NCI-H69 (cell line): ENCODE data around the gene UPP1.
"Not testable (repeated sequence)": the region's sequence is repeated elsewhere in the genome, so short reads cannot be mapped to it uniquely, and the experiment has no call there.

Experiments
- DNase-seq: peaks from one replicate; lab custom pipeline; 2025; lab: John Stamatoyannopoulos, UW

Gene UPP1

DNA sequence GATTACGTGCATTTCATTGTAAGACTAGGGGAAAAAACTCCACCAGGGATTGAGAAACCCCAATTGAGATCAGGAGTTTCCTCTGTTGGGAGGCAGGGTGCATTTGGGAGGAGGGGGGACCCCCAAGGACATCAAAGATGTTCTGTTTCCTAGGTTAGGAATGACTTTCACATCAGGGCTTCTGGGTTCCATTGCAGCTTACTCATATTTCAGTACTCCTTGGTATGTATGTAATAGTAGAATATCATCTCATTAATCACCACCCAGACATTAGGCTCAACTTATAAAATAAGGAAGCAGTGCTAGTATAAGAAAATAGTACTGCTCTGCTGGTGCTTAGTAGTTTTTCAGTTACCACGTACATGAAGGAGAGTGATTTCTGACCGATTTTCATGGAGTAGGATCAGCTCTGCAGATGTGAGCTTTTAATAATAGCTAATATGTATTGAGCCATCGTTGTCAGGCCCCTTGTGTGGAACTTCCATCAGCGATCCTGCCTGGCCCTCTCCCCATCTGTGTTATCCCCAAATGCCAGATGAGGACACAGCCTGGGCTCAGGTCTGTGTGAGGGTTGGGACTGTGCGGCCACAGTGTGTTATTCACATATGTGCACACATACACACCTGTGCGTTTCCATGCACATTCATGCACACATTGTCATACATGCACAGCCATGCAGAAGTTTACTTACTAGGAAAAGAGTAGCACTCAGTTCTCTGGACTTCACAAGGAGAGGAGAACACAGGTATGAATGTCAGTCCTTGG, 23.5 kb downstream of the UPP1 start:
- DNase-seq, result no peak

DNA sequence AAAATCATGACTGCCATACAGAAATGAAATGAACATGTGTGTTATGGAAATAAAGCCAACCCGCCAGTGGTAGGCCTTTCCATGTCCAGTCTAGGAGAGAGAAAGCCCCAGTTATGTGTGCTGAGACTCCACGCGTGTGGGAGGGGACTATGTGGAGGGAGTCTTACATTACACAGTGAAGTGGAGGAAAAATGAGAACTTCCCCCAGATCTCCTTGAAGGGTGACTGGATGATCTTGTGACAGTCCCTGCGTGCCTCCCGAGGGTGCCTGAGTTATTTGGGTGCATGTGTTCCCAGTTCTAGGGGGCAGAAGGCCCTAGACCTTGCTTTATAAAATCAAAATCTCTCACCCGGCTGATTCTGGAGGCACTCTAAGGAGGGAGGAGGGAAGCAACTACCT, 24.2 kb downstream of the UPP1 start:
- no peak for DNase-seq

DNA sequence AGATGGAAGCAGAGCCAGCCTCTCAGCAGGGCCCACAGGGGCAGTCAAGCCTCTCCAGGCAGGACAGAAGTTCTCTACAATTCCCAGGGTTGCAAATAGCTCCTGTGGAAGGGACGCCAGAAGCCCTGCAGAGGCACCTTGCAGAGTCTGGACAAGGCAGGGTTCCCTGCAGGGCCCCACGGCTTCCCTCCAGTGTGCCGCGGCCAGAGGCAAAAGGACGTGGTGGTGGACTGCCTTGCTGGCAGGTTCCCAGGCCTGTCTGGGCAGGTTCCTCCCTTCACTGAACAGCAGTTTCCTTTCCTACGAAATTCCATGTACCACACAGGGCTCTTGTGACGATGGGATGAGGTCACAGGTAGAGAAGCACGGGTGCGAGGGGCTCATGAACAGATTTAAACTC, 25.1 kb downstream of the UPP1 start:
- peak; percentile 22 for DNase-seq

DNA sequence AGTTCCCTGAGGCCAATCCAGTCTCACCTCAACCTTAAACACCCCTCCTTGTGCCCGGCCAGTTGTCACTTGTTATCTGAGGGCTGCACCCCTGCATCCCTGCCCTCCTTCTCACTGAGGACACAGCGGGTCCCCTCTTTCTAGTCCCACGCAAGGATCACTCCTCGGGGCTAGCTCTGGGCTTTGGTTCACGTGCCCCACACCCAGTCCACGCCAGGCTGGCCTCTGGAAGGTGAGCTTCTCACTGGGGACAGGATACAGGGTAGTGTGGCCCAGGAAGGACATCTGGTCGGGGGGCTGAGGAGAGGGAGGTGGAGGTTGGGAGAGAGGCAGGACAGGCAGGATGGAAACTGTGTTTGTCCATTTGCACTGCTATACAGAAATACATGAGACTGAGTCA, 25.5 kb downstream of the UPP1 start:
- no peak for DNase-seq

GRCh38 chr7:48116043-48116442, 27.0 kb downstream of the UPP1 start:
- DNase-seq, result no peak

DNA sequence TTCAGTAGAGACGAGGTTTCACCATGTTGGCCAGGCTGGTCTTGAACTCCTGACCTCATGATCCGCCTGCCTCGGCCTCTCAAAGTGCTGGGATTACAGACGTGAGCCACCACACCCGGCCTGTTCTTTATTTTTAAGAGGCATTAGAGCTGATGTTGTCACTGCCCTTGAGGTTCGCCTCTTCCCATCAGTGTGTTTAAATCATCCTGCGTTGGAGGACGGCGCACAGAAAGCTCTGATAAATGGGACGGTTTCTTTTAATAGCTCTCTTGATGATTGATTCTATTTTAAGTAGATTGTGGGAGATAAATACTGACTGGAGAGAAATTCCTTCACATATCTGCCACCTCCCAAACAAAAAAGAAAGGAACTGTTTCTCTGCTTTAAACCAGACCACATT, 29.0 kb downstream of the UPP1 start:
- no peak for DNase-seq

- DNase-seq, result not testable (repeated sequence)
These were observed 31.5 kb downstream of the UPP1 start for GRCh38 chr7:48120536-48120935.

DNA sequence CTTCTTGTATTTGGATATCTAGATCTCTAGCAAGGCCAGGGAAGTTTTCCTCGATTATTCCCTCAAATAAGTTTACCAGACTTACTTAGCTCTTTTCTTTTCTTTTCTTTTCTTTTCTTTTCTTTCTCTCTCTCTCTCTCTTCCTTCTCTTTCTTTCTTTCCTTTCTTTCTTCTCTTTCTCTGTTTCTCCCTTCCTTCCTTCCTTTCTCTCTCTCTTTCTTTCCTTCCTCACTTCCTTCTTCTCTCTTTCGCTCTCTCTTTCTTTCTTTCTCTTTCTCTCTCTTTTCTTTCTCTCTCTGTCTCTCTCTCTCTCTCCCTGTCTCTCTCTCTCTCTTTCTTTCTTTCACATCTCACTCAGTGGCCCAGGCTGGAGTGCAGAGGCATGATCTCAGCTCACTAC, 37.0 kb downstream of the UPP1 start:
- DNase-seq, result no peak

DNA sequence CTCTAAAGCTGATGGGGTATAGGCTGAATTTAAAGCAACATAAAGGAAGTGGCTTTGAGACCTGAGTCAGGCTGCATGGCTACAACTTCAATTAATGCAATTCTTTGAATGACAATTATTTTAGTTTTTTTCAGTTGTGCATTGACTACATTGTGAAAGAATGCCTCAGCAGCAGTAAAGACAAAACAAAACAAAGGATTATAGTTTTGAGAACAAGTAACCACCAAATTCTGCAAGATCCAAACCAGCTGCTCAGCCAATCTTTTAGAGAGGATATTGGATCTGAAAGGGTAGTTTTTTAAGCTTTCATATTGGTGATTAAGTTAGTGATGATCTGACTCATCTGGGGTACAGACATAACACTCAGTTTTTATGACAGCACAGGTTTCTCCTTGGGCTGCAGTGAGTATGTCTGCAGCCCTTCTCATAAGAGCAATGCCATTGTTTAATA, 41.6 kb downstream of the UPP1 start:
- DNase-seq, result no peak

- DNase-seq, result no peak
These were observed 43.7 kb downstream of the UPP1 start for GRCh38 chr7:48132792-48133191.

- DNase-seq, result peak; percentile 6
These were observed 50.4 kb downstream of the UPP1 start for GRCh38 chr7:48139459-48139858.

GRCh38 chr7:48140001-48140681, 51.1 kb downstream of the UPP1 start:
- peak; percentile 5 for DNase-seq

DNA sequence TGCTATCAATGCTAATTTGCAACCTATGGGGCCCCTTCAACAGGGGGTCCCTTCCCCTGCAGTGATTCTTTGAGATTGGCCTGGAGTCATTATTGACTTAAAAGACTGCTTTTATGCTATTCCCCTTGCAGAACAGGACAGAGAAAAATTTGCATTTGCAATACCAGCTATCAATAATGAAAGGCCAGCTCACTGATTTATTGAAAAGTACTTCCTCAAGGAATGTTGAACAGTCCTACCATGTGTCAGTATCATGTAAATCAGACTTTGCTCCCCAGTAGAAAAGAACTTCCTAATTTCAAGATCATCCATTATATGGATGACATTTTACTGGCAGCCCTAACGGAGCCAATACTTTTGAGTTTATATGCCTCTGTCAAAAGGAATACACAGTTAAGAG, 52.5 kb downstream of the UPP1 start:
- no peak for DNase-seq

DNA sequence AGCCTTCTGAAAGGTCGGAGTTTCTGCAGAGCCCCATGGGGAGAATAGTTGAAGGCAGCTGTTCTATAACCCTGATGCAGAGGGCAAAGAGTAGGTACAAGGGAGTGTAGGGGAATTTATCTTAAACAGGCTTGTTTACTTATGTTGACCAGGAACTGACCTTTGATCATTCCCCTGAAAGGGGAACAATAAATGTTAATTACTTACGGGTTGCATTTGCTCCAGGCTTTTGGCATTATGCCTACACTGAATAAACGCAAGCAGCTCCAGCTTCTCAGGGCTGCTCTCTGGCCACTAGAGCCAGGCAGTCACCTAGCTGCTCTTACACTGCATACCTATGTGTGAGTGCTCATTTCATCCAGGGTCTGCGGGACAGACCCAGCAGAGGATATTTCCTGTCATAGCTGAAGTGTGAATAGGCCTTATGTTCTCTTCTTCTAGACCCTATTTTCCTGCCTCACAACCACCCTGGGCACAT, 55.3 kb downstream of the UPP1 start:
- peak; percentile 34 for DNase-seq

- DNase-seq, result no peak
These were observed 58.1 kb downstream of the UPP1 start for GRCh38 chr7:48147078-48147591.

DNA sequence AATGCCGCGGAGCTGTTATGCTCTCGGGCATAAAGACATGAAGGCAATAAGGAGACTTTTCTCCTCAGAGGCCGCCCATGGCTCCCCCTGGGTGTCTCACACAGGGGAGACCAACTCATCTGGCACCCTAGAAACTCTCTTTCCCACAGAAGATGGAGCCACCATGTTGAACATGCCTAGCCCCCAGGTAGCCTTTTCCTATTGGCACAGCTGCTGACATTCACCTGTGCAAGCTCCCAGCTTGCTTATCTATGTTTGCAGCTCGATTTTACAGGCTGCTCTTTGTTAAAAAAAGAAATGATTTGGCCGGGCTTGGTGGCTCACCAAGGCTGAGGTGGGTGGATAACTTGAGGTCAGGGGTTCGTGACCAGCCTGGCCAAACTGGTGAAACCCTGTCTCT, 58.6 kb downstream of the UPP1 start:
- not testable (repeated sequence) for DNase-seq

- no peak for DNase-seq
These were observed 59.2 kb downstream of the UPP1 start for GRCh38 chr7:48148311-48148710.

- no peak for DNase-seq
These were observed 60.0 kb downstream of the UPP1 start for GRCh38 chr7:48149058-48149457.

GRCh38 chr7:48150086-48150485, 61.0 kb downstream of the UPP1 start:
- no peak for DNase-seq

DNA sequence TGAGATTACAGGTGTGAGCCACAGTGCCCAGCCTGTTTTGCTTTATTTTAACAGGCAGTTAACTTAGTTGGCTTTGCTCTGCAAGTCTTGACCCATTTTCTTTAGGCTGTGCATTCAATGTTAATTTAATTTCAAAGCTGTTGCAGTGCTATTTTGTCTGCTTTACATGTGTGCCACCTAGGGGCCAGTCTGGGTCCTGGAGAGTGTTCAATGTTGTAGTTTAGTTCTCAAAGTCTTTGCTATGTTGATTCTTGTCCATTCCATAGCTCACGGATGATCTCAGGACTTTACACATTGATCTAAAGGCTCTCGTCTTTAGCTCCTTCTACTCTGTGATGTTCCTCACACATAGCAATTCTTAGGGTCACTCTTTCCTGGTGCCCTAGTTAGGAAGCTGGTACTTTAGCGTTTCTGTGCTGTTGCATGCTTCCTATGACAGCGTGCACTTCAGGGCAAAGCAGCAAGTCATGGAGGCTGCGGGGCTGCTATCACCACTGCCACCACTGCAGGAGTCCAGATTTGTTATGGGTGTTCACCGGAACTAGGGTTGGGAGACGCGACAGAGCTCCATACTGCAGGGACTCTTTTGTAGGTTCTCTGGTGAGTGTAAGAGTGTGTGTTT, 65.8 kb downstream of the UPP1 start:
- peak; percentile 38 for DNase-seq
